HCT116 (cell line): Measurements from ENCODE around the gene PDE1A. TPM values are rescaled to one million over a fixed set of nuclear protein-coding genes. Genes with fewer than 3 reads are reported as not detected.

Source experiments
- ATAC-seq: fragments of 200-7000 bp; cut with Tn5 transposase; 2 replicates; pipeline ENCODE4 v1.9.1; 2020; ENCODE audit warnings: mild to moderate bottlenecking, moderate library complexity
- BruUV-seq: library from RNA; stranded (reverse); fragments of 400-500 nt; replicated peaks from 2 replicates; lab custom pipeline; 2021; lab: Mats Ljungman, UMichigan
- CTCF ChIA-PET: fragments of 300-600 bp; sonication (Branson Sonifier 250); formaldehyde crosslinking; loops from one replicate; lab custom pipeline; 2021; ENCODE audit warnings: antibody characterized with exemption; lab: Charles Lee
- POLR2A ChIA-PET: fragments of 300-600, 350-600 bp; sonication (Branson Sonifier 250); formaldehyde crosslinking; loops from one replicate; lab custom pipeline; 2021; ENCODE audit warnings: antibody characterized with exemption; lab: Charles Lee
- RAD21 ChIA-PET, 2 experiments: fragments of 300-600 bp; sonication (Branson Sonifier 250); formaldehyde crosslinking; loops; one replicate each; lab custom pipeline; 2023; ENCODE audit warnings: low total read pairs in 2 of 2; ENCODE audit not compliant: uncharacterized antibody in 2 of 2, unreplicated experiment in 2 of 2, low non-redundant PET in 1 of 2; lab: Charles Lee
- DNase-seq: peaks from one replicate; pipeline ENCODE4 v3.0.0-alpha.2; 2010; ENCODE audit warnings: low read depth, low spot score
- H2AFZ ChIP-seq: fragments of 200-600 bp; shearing (Covaris generic), sonication (generic); 2 replicates; pipeline ENCODE4 v1.6.1; 2017; ENCODE audit warnings: low read depth, mixed run types, mixed read lengths, antibody characterized with exemption, low read length; ENCODE audit not compliant: poor library complexity, severe bottlenecking
- H3K27ac ChIP-seq: 2 replicates; pipeline ENCODE4 v1.5.1; 2012; ENCODE audit warnings: low read depth, low read length
- H3K27me3 ChIP-seq: fragments of 200-600 bp; sonication (generic); 2 replicates; pipeline ENCODE4 v1.6.1; 2016; ENCODE audit warnings: mixed run types, low read length, mixed read lengths; ENCODE audit not compliant: insufficient read depth
- H3K36me3 ChIP-seq, 2 experiments: fragments of 200-500 bp in 1 of 2; fragments of 200-600 bp in 1 of 2; sonication (Bioruptor generic) in 1 of 2; sonication (generic) in 1 of 2; 2 replicates each; pipeline versions ENCODE4 v1.5.1 to v1.6.1; 2014 to 2016; ENCODE audit warnings: low read length in 2 of 2, inconsistent platforms in 1 of 2, mixed read lengths in 1 of 2, mixed run types in 1 of 2; ENCODE audit not compliant: insufficient read depth in 2 of 2, control insufficient read depth in 1 of 2
- H3K4me1 ChIP-seq, 2 experiments: fragments of 200-600 bp in 1 of 2; sonication (generic) in 1 of 2; 2 replicates each; pipeline versions ENCODE4 v1.5.1 to v1.6.1; 2012 to 2017; ENCODE audit warnings: low read length in 2 of 2, inconsistent platforms in 1 of 2, mild to moderate bottlenecking in 1 of 2, mixed read lengths in 1 of 2, mixed run types in 1 of 2, moderate library complexity in 1 of 2; ENCODE audit not compliant: insufficient read depth in 2 of 2, control insufficient read depth in 1 of 2
- H3K4me2 ChIP-seq: fragments of 200-600 bp; sonication (generic); 2 replicates; pipeline ENCODE4 v1.6.1; 2017; ENCODE audit warnings: mixed run types, low read length, mixed read lengths
- H3K4me3 ChIP-seq, 2 experiments: fragments of 200-600 bp in 1 of 2; sonication (generic) in 1 of 2; replicated peaks in 1 of 2; 2 replicates each; pipeline ENCODE4 v1.5.1; 2011 to 2016; ENCODE audit warnings: low read length in 2 of 2, control low read depth in 1 of 2, low read depth in 1 of 2, mild to moderate bottlenecking in 1 of 2, mixed read lengths in 1 of 2, mixed run types in 1 of 2
- H3K79me2 ChIP-seq: fragments of 200-600 bp; sonication (generic); 2 replicates; pipeline ENCODE4 v1.6.1; 2017; ENCODE audit warnings: mild to moderate bottlenecking, mixed run types, low read length, moderate library complexity, mixed read lengths; ENCODE audit not compliant: insufficient read depth
- H3K9ac ChIP-seq: fragments of 200-600 bp; sonication (generic); 2 replicates; pipeline ENCODE4 v1.6.1; 2016; ENCODE audit warnings: low read length, mixed read lengths
- H3K9me2 ChIP-seq: fragments of 200-600 bp; sonication (generic), shearing (Covaris generic); 2 replicates; pipeline ENCODE4 v1.6.1; 2017; ENCODE audit warnings: mixed run types, mild to moderate bottlenecking, moderate library complexity; ENCODE audit not compliant: insufficient read depth
- H3K9me3 ChIP-seq, 2 experiments: fragments of 200-500 bp in 1 of 2; fragments of 200-600 bp in 1 of 2; sonication (Bioruptor generic) in 1 of 2; sonication (generic) in 1 of 2; 2 replicates each; pipeline ENCODE4 v1.6.1; 2014 to 2017; ENCODE audit warnings: low read length in 2 of 2, mixed read lengths in 2 of 2, inconsistent platforms in 1 of 2, low read depth in 1 of 2, mild to moderate bottlenecking in 1 of 2, mixed run types in 1 of 2, moderate library complexity in 1 of 2; ENCODE audit not compliant: control insufficient read depth in 1 of 2, insufficient read depth in 1 of 2
- H4K20me1 ChIP-seq: fragments of 200-600 bp; sonication (generic), shearing (Covaris generic); 2 replicates; pipeline ENCODE4 v1.6.1; 2017; ENCODE audit warnings: mixed run types, mild to moderate bottlenecking, moderate library complexity; ENCODE audit not compliant: insufficient read depth
- ATF3 ChIP-seq: IDR thresholded peaks from 2 replicates; pipeline ENCODE4 v1.6.1; 2012
- CBX3 ChIP-seq: IDR thresholded peaks from 2 replicates; pipeline ENCODE4 v1.6.1; 2012; ENCODE audit warnings: low read depth
- CTCF ChIP-seq, 3 experiments: fragments of 200-600 bp in 1 of 3; sonication (generic) in 1 of 3; IDR thresholded peaks in 2 of 3; conservative IDR thresholded peaks in 1 of 3; 2 replicates each; pipeline ENCODE4 v1.5.1; 2012 to 2017; ENCODE audit warnings: low read depth in 2 of 3, low read length in 2 of 3, antibody characterized with exemption in 1 of 3, borderline replicate concordance in 1 of 3, control low read depth in 1 of 3, mild to moderate bottlenecking in 1 of 3, mixed read lengths in 1 of 3, mixed run types in 1 of 3, moderate library complexity in 1 of 3; ENCODE audit not compliant: insufficient read depth in 1 of 3
- ELF1 ChIP-seq: IDR thresholded peaks from 2 replicates; pipeline ENCODE4 v1.6.1; 2012; ENCODE audit warnings: low read depth, borderline replicate concordance
- EZH2 ChIP-seq: fragments of 200-600 bp; sonication (generic); IDR thresholded peaks from 2 replicates; pipeline ENCODE4 v1.6.1; 2017; ENCODE audit warnings: antibody characterized with exemption, mixed run types
- EZH2phosphoT487 ChIP-seq: fragments of 200-600 bp; IDR thresholded peaks from 2 replicates; pipeline ENCODE4 v1.6.1; 2018; ENCODE audit warnings: antibody characterized with exemption, borderline replicate concordance
- FOSL1 ChIP-seq: IDR thresholded peaks from 2 replicates; pipeline ENCODE4 v1.6.1; 2012; ENCODE audit warnings: low read depth
- POLR2A ChIP-seq: IDR thresholded peaks from 2 replicates; pipeline ENCODE4 v1.7.0; 2011; ENCODE audit warnings: borderline replicate concordance; ENCODE audit not compliant: insufficient read depth, insufficient read length; ENCODE audit errors: extremely low read depth
- RAD21 ChIP-seq: IDR thresholded peaks from 2 replicates; pipeline ENCODE4 v1.6.1; 2012; ENCODE audit warnings: low read depth, mild to moderate bottlenecking
- SRF ChIP-seq: IDR thresholded peaks from 2 replicates; pipeline ENCODE4 v1.6.1; 2012; ENCODE audit warnings: low read depth
- YY1 ChIP-seq: IDR thresholded peaks from 2 replicates; pipeline ENCODE4 v1.6.1; 2011; ENCODE audit warnings: low read length, low read depth, moderate library complexity, mild to moderate bottlenecking; ENCODE audit not compliant: insufficient replicate concordance; ENCODE audit errors: extremely low read depth
- intact Hi-C: fragments of 100-400 bp; cut with micrococcal nuclease; formaldehyde crosslinking; loops from 2 replicates; pipeline ENCODE4 v1.10.0; 2022
- total RNA-seq: library from RNA; stranded (reverse); gene quantifications from one replicate; pipeline ENCODE4 v1.2.1, GENCODE V29; 2021; ENCODE audit not compliant: unreplicated experiment

Gene PDE1A
- total RNA-seq, 1 experiment from 2014 or later, result 0.12 TPM

GRCh38 chr2:182193291-182193690 lies 233.5 kb downstream of the PDE1A start:
- H2AFZ ChIP-seq, result no peak overlapping the region
- H3K4me2 ChIP-seq, result no peak overlapping the region
- H3K27ac ChIP-seq, result no peak overlapping the region
- TF ChIP-seq FOSL1 (no peak), POLR2A (no peak), EZH2 (no peak), CBX3 (no peak), YY1 (no peak), EZH2phosphoT487 (no peak), RAD21 (no peak), ELF1 (no peak), ATF3 (no peak), CTCF (IDR thresholded peaks at IDR 0.05 in 2 of 3, conservative IDR thresholded peaks at IDR 0.05 in 1 of 3; ENCODE audit: borderline replicate concordance in 1 of 3, insufficient read depth in 1 of 3, low read depth in 2 of 3, low read length in 2 of 3) (no peak), SRF (no peak)
- TF ChIP-seq, all 23 proteins: peak for 0
- ChIA-PET POLR2A (no interaction called here), CTCF (no interaction called here), RAD21 (no interaction called here)
- Histone ChIP-seq H3K79me2 (no peaks in the 10 kb centered on the region), H4K20me1 (no peaks in the 10 kb centered on the region), H3K36me3 (no peaks in the 10 kb centered on the region), H3K9me2 (no peaks in the 10 kb centered on the region), H3K27me3 (no peaks in the 10 kb centered on the region), H3K4me3 (no peak overlapping the region), H3K9ac (no peak overlapping the region), H3K4me1 (no peaks in the 10 kb centered on the region), H3K9me3 (no peaks in the 10 kb centered on the region)
- DNase-seq, result no peak
- intact Hi-C loops, result no loop called here
- no peak for ATAC-seq
- BruUV-seq, result no TSS peak
